Skin epidermis (tissue), 12 donors: Measurements from ENCODE around the gene ESPL1.

Experiments used
- H3K27ac ChIP-seq, 21 experiments: fragments of 200-600 bp; sonication (generic) in 11 of 21; one replicate each; pipeline ENCODE4 v1.5.0; 2020; ENCODE audit warnings: mild to moderate bottlenecking in 3 of 21, inconsistent platforms in 2 of 21, moderate library complexity in 2 of 21
- H3K4me3 ChIP-seq, 7 experiments: fragments of 200-600 bp; sonication (generic) in 2 of 7; one replicate each; pipeline ENCODE4 v1.5.0; 2020; ENCODE audit warnings: inconsistent platforms in 2 of 7, mild to moderate bottlenecking in 2 of 7, moderate library complexity in 1 of 7

The ESPL1 gene

GRCh38 chr12:53253298-53253697, 14.8 kb upstream of the ESPL1 start:
- Histone ChIP-seq H3K4me3 (peak overlapping the region in 1 of 7 experiments; percentile 77), H3K27ac (peak overlapping the region in 12 of 21 experiments; percentile 91 to 99 (median 94))

GRCh38 chr12:53254816-53255545, 13.1 kb upstream of the ESPL1 start:
- Histone ChIP-seq H3K4me3 (no peak overlapping the region), H3K27ac (peak overlapping the region in 13 of 21 experiments; percentile 0 to 94 (median 44))

- Histone ChIP-seq H3K27ac (peak overlapping the region in 7 of 21 experiments; percentile 6 to 69 (median 44)), H3K4me3 (no peak overlapping the region)
Observed at GRCh38 chr12:53255996-53256395, 12.1 kb upstream of the ESPL1 start.

GRCh38 chr12:53258541-53259539, 9.3 kb upstream of the ESPL1 start:
- Histone ChIP-seq H3K4me3 (no peak overlapping the region), H3K27ac (peak overlapping the region in 1 of 21 experiments; percentile 11)

GRCh38 chr12:53259891-53260290, 8.2 kb upstream of the ESPL1 start:
- no peak overlapping the region for H3K27ac ChIP-seq
- no peak overlapping the region for H3K4me3 ChIP-seq

- no peak overlapping the region for H3K27ac ChIP-seq
- H3K4me3 ChIP-seq: no peak overlapping the region
Observed at GRCh38 chr12:53265783-53266182, 2.3 kb upstream of the ESPL1 start.

GRCh38 chr12:53267306-53267998, 647 bp upstream of the ESPL1 start:
- peak overlapping the region in 19 of 21 experiments; percentile 12 to 76 (median 64) for H3K27ac ChIP-seq

GRCh38 chr12:53268630-53269562, 797 bp downstream of the ESPL1 start:
- Histone ChIP-seq H3K4me3 (peak overlapping the region; percentile 39 to 83 (median 57)), H3K27ac (peak overlapping the region in 15 of 21 experiments; percentile 12 to 76 (median 64))

More at GRCh38 chr12:53267306-53267998, 647 bp upstream of the ESPL1 start:
- peak overlapping the region; percentile 39 to 83 (median 57) for H3K4me3 ChIP-seq

GRCh38 chr12:53274445-53274844, 6.3 kb downstream of the ESPL1 start:
- Histone ChIP-seq H3K4me3 (no peak overlapping the region), H3K27ac (peak overlapping the region in 6 of 21 experiments; percentile 16 to 65 (median 32))

- Histone ChIP-seq H3K4me3 (no peak overlapping the region), H3K27ac (no peak overlapping the region)
Observed at GRCh38 chr12:53276511-53276910, 8.4 kb downstream of the ESPL1 start.

- no peak overlapping the region for H3K27ac ChIP-seq
- no peak overlapping the region for H3K4me3 ChIP-seq
Observed at GRCh38 chr12:53277981-53278380, 9.9 kb downstream of the ESPL1 start.

GRCh38 chr12:53279283-53279869, 11.3 kb downstream of the ESPL1 start:
- peak overlapping the region in 4 of 21 experiments; percentile 13 to 64 (median 44) for H3K27ac ChIP-seq
- H3K4me3 ChIP-seq: no peak overlapping the region

GRCh38 chr12:53279888-53280498, 11.9 kb downstream of the ESPL1 start:
- Histone ChIP-seq H3K27ac (peak overlapping the region in 4 of 21 experiments; percentile 13 to 64 (median 44)), H3K4me3 (no peak overlapping the region)

- no peak overlapping the region for H3K27ac ChIP-seq
- H3K4me3 ChIP-seq: no peak overlapping the region
Observed at GRCh38 chr12:53286448-53286847, 18.3 kb downstream of the ESPL1 start.

GRCh38 chr12:53287741-53288216, 19.7 kb downstream of the ESPL1 start:
- no peak overlapping the region for H3K4me3 ChIP-seq
- H3K27ac ChIP-seq: no peak overlapping the region

- Histone ChIP-seq H3K27ac (no peak overlapping the region), H3K4me3 (no peak overlapping the region)
Observed at GRCh38 chr12:53288322-53288721, 20.2 kb downstream of the ESPL1 start.

- Histone ChIP-seq H3K27ac (no peak overlapping the region), H3K4me3 (no peak overlapping the region)
Observed at GRCh38 chr12:53289891-53290290, 21.8 kb downstream of the ESPL1 start.

GRCh38 chr12:53290661-53291060, 22.6 kb downstream of the ESPL1 start:
- H3K4me3 ChIP-seq: no peak overlapping the region
- no peak overlapping the region for H3K27ac ChIP-seq
